ENCODE data around the gene HDC. TPM values are rescaled to one million over a fixed set of nuclear protein-coding genes. Genes with fewer than 3 reads are reported as not detected.

HDC gene
- polyA plus RNA-seq = not detected in 3 replicates
- polyA plus RNA-seq (2011; ENCODE audit: low read depth) = not detected
- polyA plus RNA-seq (2011; cell fraction: cytosol; rRNA removed) = not detected in 2 replicates
- polyA plus RNA-seq (2011; cell fraction: nucleus; rRNA removed) = 0.07 TPM in 1 of 2 replicates, not detected in the other
- polyA plus RNA-seq (2012; ENCODE audit: low replicate concordance) = not detected in 2 replicates
- polyA minus RNA-seq = not detected in 3 replicates
- not detected for polyA minus RNA-seq (2011; cell fraction: cytosol; rRNA and poly(A)+ RNA removed)
- polyA minus RNA-seq (2011; cell fraction: nucleus; rRNA and poly(A)+ RNA removed) = not detected in 2 replicates

- no peaks in the 10 kb centered on the region for H3K27me3 ChIP-seq (ENCODE audit: control insufficient read depth, extremely low read depth, insufficient read depth, low read length)
- FAIRE-seq = no peak
- H2AFZ ChIP-seq (ENCODE audit: control insufficient read depth, low read length) = no peak within 1 kb of the TSS
- no peak within 1 kb of the TSS for H3K9ac ChIP-seq (ENCODE audit: control insufficient read depth, extremely low read depth, insufficient read depth, low read length)
- no peaks in the 10 kb centered on the region for H3K9me3 ChIP-seq (ENCODE audit: control insufficient read depth, low read depth, low read length)
- H3K27ac ChIP-seq (ENCODE audit: control insufficient read depth, insufficient read depth, low read length) = no peak within 1 kb of the TSS
- no peak for DNase-seq (ENCODE audit: low read depth, low spot score)
- no peak within 1 kb of the TSS for H3K4me2 ChIP-seq (ENCODE audit: control insufficient read depth, extremely low read depth, insufficient read depth, low read depth, low read length)
- no peaks in the 10 kb centered on the region for H3K4me1 ChIP-seq (ENCODE audit: control insufficient read depth, extremely low read depth, insufficient read depth, low read length)
- no peak within 1 kb of the TSS for H3K4me3 ChIP-seq (ENCODE audit: control insufficient read depth in 2 of 3, extremely low read depth in 1 of 3, insufficient read depth in 2 of 3, low read depth in 1 of 3, low read length in 3 of 3)
- no peaks in the 10 kb centered on the region for H3K79me2 ChIP-seq (ENCODE audit: control insufficient read depth, insufficient read depth, low read length)
- H3K9me1 ChIP-seq (ENCODE audit: control insufficient read depth, extremely low read depth, insufficient read depth, low read length) = no peaks in the 10 kb centered on the region
- TF ChIP-seq CTCF (optimal IDR thresholded peaks at IDR 0.05 in 1 of 3, IDR thresholded peaks at IDR 0.05 in 1 of 3, conservative IDR thresholded peaks at IDR 0.05 in 1 of 3; ENCODE audit: extremely low read depth in 1 of 3, insufficient read depth in 2 of 3, low read length in 3 of 3) (no peak), EZH2 (IDR thresholded peaks at IDR 0.05; ENCODE audit: low read length) (no peak)
- no peaks in the 10 kb centered on the region for H4K20me1 ChIP-seq (ENCODE audit: control insufficient read depth, extremely low read depth, insufficient read depth, low read length)
- H3K36me3 ChIP-seq (ENCODE audit: control insufficient read depth in 2 of 2, extremely low read depth in 1 of 2, insufficient read depth in 2 of 2, low read length in 2 of 2) = no peaks in the 10 kb centered on the region
- dilution Hi-C loops (cut with MboI; ENCODE audit: extremely low pct_ligation_motif_present, low sequenced_read_pairs) = no loop called here
Measured at GRCh38 chr15:50265620-50266019, at the start of gene HDC. HDC (minus strand) TSS chr15:50265726; CDS start chr15:50265623, 103 bp downstream.

GRCh38 chr15:50312636-50313035, 47.1 kb upstream of the HDC start:
- FAIRE-seq (no peak), DNase-seq (ENCODE audit: low read depth, low spot score) (no peak)
- Histone ChIP-seq H3K36me3 (ENCODE audit: control insufficient read depth in 2 of 2, extremely low read depth in 1 of 2, insufficient read depth in 2 of 2, low read length in 2 of 2) (peaks cover 0 to 3% of the 10 kb centered on the region in 2 experiments), H3K27me3 (ENCODE audit: control insufficient read depth, extremely low read depth, insufficient read depth, low read length) (no peaks in the 10 kb centered on the region), H2AFZ (ENCODE audit: control insufficient read depth, low read length) (no peak overlapping the region), H3K9me1 (ENCODE audit: control insufficient read depth, extremely low read depth, insufficient read depth, low read length) (no peaks in the 10 kb centered on the region), H3K4me2 (ENCODE audit: control insufficient read depth, extremely low read depth, insufficient read depth, low read depth, low read length) (no peak overlapping the region), H3K27ac (ENCODE audit: control insufficient read depth, insufficient read depth, low read length) (no peak overlapping the region), H3K9ac (ENCODE audit: control insufficient read depth, extremely low read depth, insufficient read depth, low read length) (no peak overlapping the region), H4K20me1 (ENCODE audit: control insufficient read depth, extremely low read depth, insufficient read depth, low read length) (no peaks in the 10 kb centered on the region), H3K4me3 (ENCODE audit: control insufficient read depth in 2 of 3, extremely low read depth in 1 of 3, insufficient read depth in 2 of 3, low read depth in 1 of 3, low read length in 3 of 3) (no peak overlapping the region), H3K9me3 (ENCODE audit: control insufficient read depth, low read depth, low read length) (no peaks in the 10 kb centered on the region), H3K4me1 (ENCODE audit: control insufficient read depth, extremely low read depth, insufficient read depth, low read length) (no peaks in the 10 kb centered on the region), H3K79me2 (ENCODE audit: control insufficient read depth, insufficient read depth, low read length) (peaks cover 2% of the 10 kb centered on the region)
- dilution Hi-C loops (cut with MboI; ENCODE audit: extremely low pct_ligation_motif_present, low sequenced_read_pairs) = no loop called here
- TF ChIP-seq EZH2 (IDR thresholded peaks at IDR 0.05; ENCODE audit: low read length) (no peak), CTCF (optimal IDR thresholded peaks at IDR 0.05 in 1 of 3, IDR thresholded peaks at IDR 0.05 in 1 of 3, conservative IDR thresholded peaks at IDR 0.05 in 1 of 3; ENCODE audit: extremely low read depth in 1 of 3, insufficient read depth in 2 of 3, low read length in 3 of 3) (no peak)
